Panc1 (cell line): Measurements from ENCODE around the gene MEX3D. TPM values are rescaled to one million over a fixed set of nuclear protein-coding genes. Genes with fewer than 3 reads are reported as not detected.

Experiments
- ATAC-seq: fragments of 200-7000 bp; cut with Tn5 transposase; 2 replicates; pipeline ENCODE4 v1.9.1; 2020; ENCODE audit warnings: mild to moderate bottlenecking, moderate library complexity
- BruUV-seq: library from RNA; stranded (reverse); fragments of 400-500 nt; replicated peaks from 2 replicates; lab custom pipeline; 2021; lab: Mats Ljungman, UMichigan
- CTCF ChIA-PET: fragments of 300-600 bp; sonication (Branson Sonifier 250); formaldehyde crosslinking; loops from one replicate; lab custom pipeline; 2022; ENCODE audit warnings: antibody characterized with exemption; lab: Charles Lee
- POLR2A ChIA-PET: fragments of 300-600 bp; sonication (Branson Sonifier 250); formaldehyde crosslinking; loops from one replicate; lab custom pipeline; 2022; ENCODE audit warnings: antibody characterized with exemption; lab: Charles Lee
- DNase-seq: peaks from one replicate; pipeline ENCODE4 v3.0.0-alpha.2; 2010; ENCODE audit warnings: low read depth, low spot score
- H3K27ac ChIP-seq: 2 replicates; pipeline ENCODE4 v1.5.1; 2011; ENCODE audit warnings: mild to moderate bottlenecking, low read length, inconsistent platforms
- H3K27me3 ChIP-seq: fragments of 200-500 bp; sonication (Bioruptor generic); 2 replicates; pipeline ENCODE4 v1.6.0; 2014; ENCODE audit warnings: low read length, inconsistent platforms; ENCODE audit not compliant: control insufficient read depth, insufficient read depth
- H3K36me3 ChIP-seq: fragments of 200-500 bp; sonication (Bioruptor generic); 2 replicates; pipeline ENCODE4 v1.5.1; 2014; ENCODE audit warnings: inconsistent platforms, mild to moderate bottlenecking, low read length, moderate library complexity; ENCODE audit not compliant: control insufficient read depth, insufficient read depth
- H3K4me1 ChIP-seq: 2 replicates; pipeline ENCODE4 v1.5.1; 2011; ENCODE audit warnings: inconsistent platforms, mild to moderate bottlenecking, low read length, moderate library complexity; ENCODE audit not compliant: control insufficient read depth, insufficient read depth
- H3K4me3 ChIP-seq, 2 experiments: 2 replicates each; pipeline ENCODE4 v1.5.1; 2011 to 2012; ENCODE audit warnings: low read depth in 2 of 2, low read length in 2 of 2, mild to moderate bottlenecking in 2 of 2, inconsistent platforms in 1 of 2, moderate library complexity in 1 of 2
- H3K9me3 ChIP-seq: fragments of 200-500 bp; sonication (Bioruptor generic); 2 replicates; pipeline ENCODE4 v1.5.1; 2014; ENCODE audit warnings: low read depth, mild to moderate bottlenecking, inconsistent platforms, low read length, moderate library complexity; ENCODE audit not compliant: control insufficient read depth, insufficient read depth
- CTCF ChIP-seq: fragments of 450-650 bp; IDR thresholded peaks from 2 replicates; pipeline ENCODE4 v1.5.1; 2017; ENCODE audit warnings: mild to moderate bottlenecking
- POLR2AphosphoS5 ChIP-seq: IDR thresholded peaks from 2 replicates; pipeline ENCODE4 v1.6.1; 2012; ENCODE audit warnings: mild to moderate bottlenecking, low read depth, low read length, moderate library complexity
- REST ChIP-seq, 2 experiments: IDR thresholded peaks; 2 replicates each; pipeline ENCODE4 v1.6.1; 2011 to 2012; ENCODE audit warnings: low read depth in 2 of 2, control low read depth in 1 of 2, low read length in 1 of 2, mild to moderate bottlenecking in 1 of 2, moderate library complexity in 1 of 2; ENCODE audit not compliant: insufficient read depth in 1 of 2
- SIN3A ChIP-seq: IDR thresholded peaks from 2 replicates; pipeline ENCODE4 v1.6.1; 2012; ENCODE audit warnings: low read depth, mild to moderate bottlenecking, low read length, moderate library complexity, borderline replicate concordance; ENCODE audit not compliant: insufficient read depth
- TCF7L2 ChIP-seq: IDR thresholded peaks from 2 replicates; pipeline ENCODE4 v1.6.1; 2011; ENCODE audit warnings: mild to moderate bottlenecking, low read depth, low read length, inconsistent platforms
- in situ Hi-C: cut with HindIII; loops from 2 replicates; pipeline ENCODE4 v1.10.0; 2016; ENCODE audit warnings: low sequenced_read_pairs, low pct_unique_long_range_greater_than_20kb
- intact Hi-C: fragments of 100-400 bp; cut with micrococcal nuclease; formaldehyde crosslinking; loops from one replicate; pipeline ENCODE4 v1.10.0; 2022; ENCODE audit not compliant: unreplicated experiment
- total RNA-seq: library from RNA; stranded (reverse); gene quantifications from one replicate; pipeline ENCODE4 v1.2.1, GENCODE V29; 2021; ENCODE audit not compliant: unreplicated experiment

Gene MEX3D
- total RNA-seq, 1 experiment from 2014 or later, result 73.7 TPM

- intact Hi-C loops, result no loop called here
- Histone ChIP-seq H3K27ac (no peak overlapping the region), H3K27me3 (no peaks in the 10 kb centered on the region), H3K4me1 (no peaks in the 10 kb centered on the region), H3K36me3 (peaks cover 2% of the 10 kb centered on the region; the same call in 1 of the 2 replicates), H3K4me3 (peak overlapping the region; percentile 63 to 74; a peak in 3 of 4 replicates), H3K9me3 (no peaks in the 10 kb centered on the region)
- ATAC-seq (no peak), DNase-seq (no peak)
- in situ Hi-C loops, result no loop called here
- TF ChIP-seq SIN3A (no peak), CTCF (no peak), TCF7L2 (no peak), REST (IDR thresholded peaks at IDR 0.05; ENCODE audit: insufficient read depth in 1 of 2, low read depth in 2 of 2, low read length in 1 of 2) (no peak), POLR2AphosphoS5 (no peak)
- no TSS peak for BruUV-seq
- POLR2A ChIA-PET, result no interaction called here
- CTCF ChIA-PET, result no interaction called here
Observed at GRCh38 chr19:1511318-1512317, 56.5 kb downstream of the MEX3D start.

- intact Hi-C loops (no loop called here), in situ Hi-C loops (no loop called here)
- BruUV-seq, result no TSS peak
- ATAC-seq (no peak), DNase-seq (no peak)
- Histone ChIP-seq H3K9me3 (no peaks in the 10 kb centered on the region), H3K4me1 (no peaks in the 10 kb centered on the region), H3K4me3 (no peak overlapping the region), H3K36me3 (peaks cover 2% of the 10 kb centered on the region; the same call in 1 of the 2 replicates), H3K27ac (no peak overlapping the region), H3K27me3 (no peaks in the 10 kb centered on the region)
- CTCF ChIA-PET, result no interaction called here
- POLR2A ChIA-PET, result no interaction called here
- no peak for TF ChIP-seq SIN3A
- TF ChIP-seq TCF7L2, result no peak
- TF ChIP-seq CTCF, result no peak
- no peak for TF ChIP-seq REST (IDR thresholded peaks at IDR 0.05; ENCODE audit: insufficient read depth in 1 of 2, low read depth in 2 of 2, low read length in 1 of 2)
- no peak for TF ChIP-seq POLR2AphosphoS5
Observed at GRCh38 chr19:1510807-1511206, 57.3 kb downstream of the MEX3D start.
